GM19193 (cell line): ENCODE measurements around the gene NQO1.

Source experiments
- POLR2A ChIP-seq: IDR thresholded peaks from 4 replicates; pipeline ENCODE4 v1.6.1; 2011; ENCODE audit not compliant: insufficient read depth, insufficient read length; ENCODE audit errors: extremely low read depth

Gene NQO1

GRCh38 chr16:69691980-69692911, 34.1 kb downstream of the NQO1 start:
- TF ChIP-seq POLR2A: no peak

GRCh38 chr16:69688589-69688988, 37.8 kb downstream of the NQO1 start:
- TF ChIP-seq POLR2A: no peak

GRCh38 chr16:69680358-69680757, 46.0 kb downstream of the NQO1 start:
- TF ChIP-seq POLR2A: no peak

GRCh38 chr16:69672998-69673713, 53.2 kb downstream of the NQO1 start:
- TF ChIP-seq POLR2A: no peak

- TF ChIP-seq POLR2A: no peak
Measured at GRCh38 chr16:69672315-69672997, 53.9 kb downstream of the NQO1 start.

GRCh38 chr16:69669577-69669976, 56.8 kb downstream of the NQO1 start:
- TF ChIP-seq POLR2A: no peak

GRCh38 chr16:69663846-69664245, 62.5 kb downstream of the NQO1 start:
- TF ChIP-seq POLR2A: no peak

GRCh38 chr16:69662901-69663300, 63.5 kb downstream of the NQO1 start:
- TF ChIP-seq POLR2A: no peak

GRCh38 chr16:69660166-69660565, 66.2 kb downstream of the NQO1 start:
- TF ChIP-seq POLR2A: no peak
